Chondrocyte (in vitro differentiated cells): ENCODE results near the gene ALDH3A1. TPM values are rescaled to one million over a fixed set of nuclear protein-coding genes. Genes with fewer than 3 reads are reported as not detected.
A peak's percentile ranks its signal among the peaks of the same experiment; 100 is the strongest.

Source experiments
- DNase-seq: peaks from one replicate; pipeline ENCODE4 v3.0.0; 2021; ENCODE audit warnings: mixed read lengths, low spot score
- H3K27ac Mint-ChIP-seq: one replicate; pipeline ENCODE4 v1.8.0; 2021; ENCODE audit warnings: mild to moderate bottlenecking, moderate library complexity, mixed read lengths; ENCODE audit not compliant: unreplicated experiment
- H3K27me3 Mint-ChIP-seq: 2 replicates; pipeline ENCODE4 v1.8.0; 2021; ENCODE audit warnings: low read depth, mixed read lengths
- H3K36me3 Mint-ChIP-seq: 2 replicates; pipeline ENCODE4 v1.8.0; 2021; ENCODE audit warnings: low read depth, mixed read lengths
- H3K4me1 Mint-ChIP-seq: 2 replicates; pipeline ENCODE4 v1.8.0; 2021; ENCODE audit warnings: low read depth, mild to moderate bottlenecking, mixed read lengths
- H3K4me3 Mint-ChIP-seq: one replicate; pipeline ENCODE4 v1.8.0; 2021; ENCODE audit warnings: mild to moderate bottlenecking, moderate library complexity, mixed read lengths; ENCODE audit not compliant: unreplicated experiment
- H3K9me3 Mint-ChIP-seq: 2 replicates; pipeline ENCODE4 v1.8.0; 2021; ENCODE audit warnings: low read depth, mixed read lengths
- CTCF ChIP-seq: fragments of 200-600 bp; sonication (generic); IDR thresholded peaks from 2 replicates; pipeline ENCODE4 v1.5.0; 2021; ENCODE audit warnings: antibody characterized with exemption, mild to moderate bottlenecking, moderate library complexity
- total RNA-seq: library from RNA; stranded (reverse); gene quantifications from 3 replicates; pipeline ENCODE4 v1.2.1, GENCODE V29; 2021

The ALDH3A1 gene
- total RNA-seq, 1 donor from 2014 or later, result not detected

GRCh38 chr17:19729900-19730299 lies 18.2 kb downstream of the ALDH3A1 start:
- no peak overlapping the region for H3K4me3 Mint-ChIP-seq
- H3K9me3 Mint-ChIP-seq, result no peaks in the 10 kb centered on the region
- no peaks in the 10 kb centered on the region for H3K36me3 Mint-ChIP-seq
- H3K4me1 Mint-ChIP-seq, result peaks cover 21% of the 10 kb centered on the region
- no peak for DNase-seq
- TF ChIP-seq CTCF, result no peak
- H3K27me3 Mint-ChIP-seq, result peaks cover 3% of the 10 kb centered on the region
- no peak overlapping the region for H3K27ac Mint-ChIP-seq

- Mint-ChIP-seq H3K9me3 (no peaks in the 10 kb centered on the region), H3K36me3 (no peaks in the 10 kb centered on the region), H3K27ac (peak overlapping the region; percentile 68), H3K27me3 (peaks cover 3% of the 10 kb centered on the region), H3K4me1 (peaks cover 25% of the 10 kb centered on the region), H3K4me3 (no peak overlapping the region)
- TF ChIP-seq CTCF, result no peak
- no peak for DNase-seq
These were observed 20.0 kb downstream of the ALDH3A1 start for GRCh38 chr17:19728084-19728495.

- TF ChIP-seq CTCF, result no peak
- H3K4me1 Mint-ChIP-seq, result peaks cover 25% of the 10 kb centered on the region
- H3K27me3 Mint-ChIP-seq, result peaks cover 3% of the 10 kb centered on the region
- no peaks in the 10 kb centered on the region for H3K9me3 Mint-ChIP-seq
- no peaks in the 10 kb centered on the region for H3K36me3 Mint-ChIP-seq
- DNase-seq, result no peak
- H3K27ac Mint-ChIP-seq, result peak overlapping the region; percentile 80
- H3K4me3 Mint-ChIP-seq, result no peak overlapping the region
These were observed 20.5 kb downstream of the ALDH3A1 start for GRCh38 chr17:19727501-19728078.

- Mint-ChIP-seq H3K27ac (peak overlapping the region; percentile 80), H3K27me3 (peaks cover 2% of the 10 kb centered on the region), H3K4me1 (peaks cover 25% of the 10 kb centered on the region), H3K36me3 (no peaks in the 10 kb centered on the region), H3K9me3 (no peaks in the 10 kb centered on the region), H3K4me3 (no peak overlapping the region)
- no peak for DNase-seq
- TF ChIP-seq CTCF, result no peak
These were observed 21.3 kb downstream of the ALDH3A1 start for GRCh38 chr17:19726631-19727376.

- H3K4me3 Mint-ChIP-seq, result no peak overlapping the region
- H3K27me3 Mint-ChIP-seq, result no peaks in the 10 kb centered on the region
- no peaks in the 10 kb centered on the region for H3K36me3 Mint-ChIP-seq
- no peak for DNase-seq
- no peak overlapping the region for H3K27ac Mint-ChIP-seq
- no peak for TF ChIP-seq CTCF
- H3K4me1 Mint-ChIP-seq, result peaks cover 25% of the 10 kb centered on the region
- no peaks in the 10 kb centered on the region for H3K9me3 Mint-ChIP-seq
These were observed 22.6 kb downstream of the ALDH3A1 start for GRCh38 chr17:19725486-19725885.
